ENCODE data around the gene HSD11B2. TPM values are rescaled to one million over a fixed set of nuclear protein-coding genes. Genes with fewer than 3 reads are reported as not detected.

The HSD11B2 gene
- total and polyA plus RNA-seq, 2 of the 8 experiments (the other 6 are each of a cell fraction or from before 2014, with no cell fraction given), result 28.7 to 32.9 TPM

- TF ChIP-seq, protein P1, sequence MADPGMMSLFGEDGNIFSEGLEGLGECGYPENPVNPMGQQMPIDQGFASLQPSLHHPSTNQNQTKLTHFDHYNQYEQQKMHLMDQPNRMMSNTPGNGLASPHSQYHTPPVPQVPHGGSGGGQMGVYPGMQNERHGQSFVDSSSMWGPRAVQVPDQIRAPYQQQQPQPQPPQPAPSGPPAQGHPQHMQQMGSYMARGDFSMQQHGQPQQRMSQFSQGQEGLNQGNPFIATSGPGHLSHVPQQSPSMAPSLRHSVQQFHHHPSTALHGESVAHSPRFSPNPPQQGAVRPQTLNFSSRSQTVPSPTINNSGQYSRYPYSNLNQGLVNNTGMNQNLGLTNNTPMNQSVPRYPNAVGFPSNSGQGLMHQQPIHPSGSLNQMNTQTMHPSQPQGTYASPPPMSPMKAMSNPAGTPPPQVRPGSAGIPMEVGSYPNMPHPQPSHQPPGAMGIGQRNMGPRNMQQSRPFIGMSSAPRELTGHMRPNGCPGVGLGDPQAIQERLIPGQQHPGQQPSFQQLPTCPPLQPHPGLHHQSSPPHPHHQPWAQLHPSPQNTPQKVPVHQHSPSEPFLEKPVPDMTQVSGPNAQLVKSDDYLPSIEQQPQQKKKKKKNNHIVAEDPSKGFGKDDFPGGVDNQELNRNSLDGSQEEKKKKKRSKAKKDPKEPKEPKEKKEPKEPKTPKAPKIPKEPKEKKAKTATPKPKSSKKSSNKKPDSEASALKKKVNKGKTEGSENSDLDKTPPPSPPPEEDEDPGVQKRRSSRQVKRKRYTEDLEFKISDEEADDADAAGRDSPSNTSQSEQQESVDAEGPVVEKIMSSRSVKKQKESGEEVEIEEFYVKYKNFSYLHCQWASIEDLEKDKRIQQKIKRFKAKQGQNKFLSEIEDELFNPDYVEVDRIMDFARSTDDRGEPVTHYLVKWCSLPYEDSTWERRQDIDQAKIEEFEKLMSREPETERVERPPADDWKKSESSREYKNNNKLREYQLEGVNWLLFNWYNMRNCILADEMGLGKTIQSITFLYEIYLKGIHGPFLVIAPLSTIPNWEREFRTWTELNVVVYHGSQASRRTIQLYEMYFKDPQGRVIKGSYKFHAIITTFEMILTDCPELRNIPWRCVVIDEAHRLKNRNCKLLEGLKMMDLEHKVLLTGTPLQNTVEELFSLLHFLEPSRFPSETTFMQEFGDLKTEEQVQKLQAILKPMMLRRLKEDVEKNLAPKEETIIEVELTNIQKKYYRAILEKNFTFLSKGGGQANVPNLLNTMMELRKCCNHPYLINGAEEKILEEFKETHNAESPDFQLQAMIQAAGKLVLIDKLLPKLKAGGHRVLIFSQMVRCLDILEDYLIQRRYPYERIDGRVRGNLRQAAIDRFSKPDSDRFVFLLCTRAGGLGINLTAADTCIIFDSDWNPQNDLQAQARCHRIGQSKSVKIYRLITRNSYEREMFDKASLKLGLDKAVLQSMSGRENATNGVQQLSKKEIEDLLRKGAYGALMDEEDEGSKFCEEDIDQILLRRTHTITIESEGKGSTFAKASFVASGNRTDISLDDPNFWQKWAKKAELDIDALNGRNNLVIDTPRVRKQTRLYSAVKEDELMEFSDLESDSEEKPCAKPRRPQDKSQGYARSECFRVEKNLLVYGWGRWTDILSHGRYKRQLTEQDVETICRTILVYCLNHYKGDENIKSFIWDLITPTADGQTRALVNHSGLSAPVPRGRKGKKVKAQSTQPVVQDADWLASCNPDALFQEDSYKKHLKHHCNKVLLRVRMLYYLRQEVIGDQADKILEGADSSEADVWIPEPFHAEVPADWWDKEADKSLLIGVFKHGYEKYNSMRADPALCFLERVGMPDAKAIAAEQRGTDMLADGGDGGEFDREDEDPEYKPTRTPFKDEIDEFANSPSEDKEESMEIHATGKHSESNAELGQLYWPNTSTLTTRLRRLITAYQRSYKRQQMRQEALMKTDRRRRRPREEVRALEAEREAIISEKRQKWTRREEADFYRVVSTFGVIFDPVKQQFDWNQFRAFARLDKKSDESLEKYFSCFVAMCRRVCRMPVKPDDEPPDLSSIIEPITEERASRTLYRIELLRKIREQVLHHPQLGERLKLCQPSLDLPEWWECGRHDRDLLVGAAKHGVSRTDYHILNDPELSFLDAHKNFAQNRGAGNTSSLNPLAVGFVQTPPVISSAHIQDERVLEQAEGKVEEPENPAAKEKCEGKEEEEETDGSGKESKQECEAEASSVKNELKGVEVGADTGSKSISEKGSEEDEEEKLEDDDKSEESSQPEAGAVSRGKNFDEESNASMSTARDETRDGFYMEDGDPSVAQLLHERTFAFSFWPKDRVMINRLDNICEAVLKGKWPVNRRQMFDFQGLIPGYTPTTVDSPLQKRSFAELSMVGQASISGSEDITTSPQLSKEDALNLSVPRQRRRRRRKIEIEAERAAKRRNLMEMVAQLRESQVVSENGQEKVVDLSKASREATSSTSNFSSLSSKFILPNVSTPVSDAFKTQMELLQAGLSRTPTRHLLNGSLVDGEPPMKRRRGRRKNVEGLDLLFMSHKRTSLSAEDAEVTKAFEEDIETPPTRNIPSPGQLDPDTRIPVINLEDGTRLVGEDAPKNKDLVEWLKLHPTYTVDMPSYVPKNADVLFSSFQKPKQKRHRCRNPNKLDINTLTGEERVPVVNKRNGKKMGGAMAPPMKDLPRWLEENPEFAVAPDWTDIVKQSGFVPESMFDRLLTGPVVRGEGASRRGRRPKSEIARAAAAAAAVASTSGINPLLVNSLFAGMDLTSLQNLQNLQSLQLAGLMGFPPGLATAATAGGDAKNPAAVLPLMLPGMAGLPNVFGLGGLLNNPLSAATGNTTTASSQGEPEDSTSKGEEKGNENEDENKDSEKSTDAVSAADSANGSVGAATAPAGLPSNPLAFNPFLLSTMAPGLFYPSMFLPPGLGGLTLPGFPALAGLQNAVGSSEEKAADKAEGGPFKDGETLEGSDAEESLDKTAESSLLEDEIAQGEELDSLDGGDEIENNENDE (IDR thresholded peaks at IDR 0.05; ENCODE audit: insufficient replicate concordance, low read length), result no peak
- TF ChIP-seq YY1 (IDR thresholded peaks at IDR 0.05; ENCODE audit: low read depth, low read length), result no peak
These were observed 5.9 kb upstream of the HSD11B2 start (continued) for GRCh38 chr16:67425061-67425460.
